BE2C (cell line): Measurements from ENCODE around the gene UBL3.

Source experiments
- DNase-seq: peaks from one replicate; pipeline ENCODE4 v3.0.0-alpha.2; 2020
- H3K27me3 ChIP-seq: fragments of 250-450 bp; sonication (Bioruptor Pico); 2 replicates; pipeline ENCODE4 v1.5.1; 2020; ENCODE audit warnings: mild to moderate bottlenecking
- H3K36me3 ChIP-seq: fragments of 250-450 bp; sonication (Bioruptor Pico); 2 replicates; pipeline ENCODE4 v1.5.1; 2020; ENCODE audit warnings: mild to moderate bottlenecking
- H3K4me1 ChIP-seq: fragments of 250-450 bp; sonication (Bioruptor Pico); 2 replicates; pipeline ENCODE4 v1.5.1; 2020
- H3K4me3 ChIP-seq: 2 replicates; pipeline ENCODE4 v1.5.1; 2011; ENCODE audit warnings: low read depth, low read length
- H3K9me3 ChIP-seq: fragments of 250-450 bp; sonication (Bioruptor Pico); 2 replicates; pipeline ENCODE4 v1.5.1; 2020
- TF ChIP-seq, protein P1 (sequence below): IDR thresholded peaks from 2 replicates; pipeline ENCODE4 v1.5.1; 2012; ENCODE audit warnings: mild to moderate bottlenecking, low read depth, low read length

Gene UBL3

GRCh38 chr13:29737061-29737460, 113.4 kb downstream of the UBL3 start:
- H3K36me3 ChIP-seq, result no peaks in the 10 kb centered on the region
- no peaks in the 10 kb centered on the region for H3K4me1 ChIP-seq
- H3K27me3 ChIP-seq, result no peaks in the 10 kb centered on the region
- no peak for DNase-seq
- TF ChIP-seq, protein P1, sequence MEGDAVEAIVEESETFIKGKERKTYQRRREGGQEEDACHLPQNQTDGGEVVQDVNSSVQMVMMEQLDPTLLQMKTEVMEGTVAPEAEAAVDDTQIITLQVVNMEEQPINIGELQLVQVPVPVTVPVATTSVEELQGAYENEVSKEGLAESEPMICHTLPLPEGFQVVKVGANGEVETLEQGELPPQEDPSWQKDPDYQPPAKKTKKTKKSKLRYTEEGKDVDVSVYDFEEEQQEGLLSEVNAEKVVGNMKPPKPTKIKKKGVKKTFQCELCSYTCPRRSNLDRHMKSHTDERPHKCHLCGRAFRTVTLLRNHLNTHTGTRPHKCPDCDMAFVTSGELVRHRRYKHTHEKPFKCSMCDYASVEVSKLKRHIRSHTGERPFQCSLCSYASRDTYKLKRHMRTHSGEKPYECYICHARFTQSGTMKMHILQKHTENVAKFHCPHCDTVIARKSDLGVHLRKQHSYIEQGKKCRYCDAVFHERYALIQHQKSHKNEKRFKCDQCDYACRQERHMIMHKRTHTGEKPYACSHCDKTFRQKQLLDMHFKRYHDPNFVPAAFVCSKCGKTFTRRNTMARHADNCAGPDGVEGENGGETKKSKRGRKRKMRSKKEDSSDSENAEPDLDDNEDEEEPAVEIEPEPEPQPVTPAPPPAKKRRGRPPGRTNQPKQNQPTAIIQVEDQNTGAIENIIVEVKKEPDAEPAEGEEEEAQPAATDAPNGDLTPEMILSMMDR, result no peak
- no peak overlapping the region for H3K4me3 ChIP-seq
- no peaks in the 10 kb centered on the region for H3K9me3 ChIP-seq

GRCh38 chr13:29733147-29733611, 117.2 kb downstream of the UBL3 start:
- Histone ChIP-seq H3K4me1 (no peaks in the 10 kb centered on the region), H3K4me3 (no peak overlapping the region), H3K9me3 (no peaks in the 10 kb centered on the region), H3K36me3 (no peaks in the 10 kb centered on the region), H3K27me3 (no peaks in the 10 kb centered on the region)
- DNase-seq, result peak; percentile 41
- TF ChIP-seq, protein P1, result no peak

GRCh38 chr13:29730253-29730652, 120.2 kb downstream of the UBL3 start:
- TF ChIP-seq, protein P1, result peak; percentile 27
- Histone ChIP-seq H3K4me3 (no peak overlapping the region), H3K36me3 (no peaks in the 10 kb centered on the region), H3K9me3 (no peaks in the 10 kb centered on the region), H3K27me3 (no peaks in the 10 kb centered on the region), H3K4me1 (no peaks in the 10 kb centered on the region)
- no peak for DNase-seq

DNA sequence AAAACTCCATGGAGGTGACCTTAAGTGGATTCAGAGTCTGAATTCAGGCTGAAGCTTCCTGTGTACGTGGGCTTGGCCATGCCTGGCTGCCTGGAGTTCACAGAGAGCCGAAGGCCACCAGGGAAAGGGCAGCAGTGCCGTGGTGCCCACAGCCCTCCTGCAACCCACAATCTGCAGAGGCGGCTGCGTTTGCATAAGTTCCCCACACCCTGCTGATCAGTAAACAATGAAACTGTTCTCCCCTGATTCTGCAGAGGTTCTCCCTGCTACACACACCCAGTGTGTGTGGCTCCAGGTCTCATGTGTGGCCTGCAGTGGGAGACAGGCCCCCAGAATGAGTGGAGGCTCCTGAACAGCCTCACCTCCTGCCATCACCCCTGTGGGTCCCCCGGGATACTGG, 128.0 kb downstream of the UBL3 start:
- Histone ChIP-seq H3K4me1 (no peaks in the 10 kb centered on the region), H3K27me3 (no peaks in the 10 kb centered on the region), H3K4me3 (no peak overlapping the region), H3K9me3 (no peaks in the 10 kb centered on the region), H3K36me3 (no peaks in the 10 kb centered on the region)
- DNase-seq, result no peak
- TF ChIP-seq, protein P1, result no peak

- Histone ChIP-seq H3K9me3 (no peaks in the 10 kb centered on the region), H3K27me3 (no peaks in the 10 kb centered on the region), H3K4me1 (no peaks in the 10 kb centered on the region), H3K4me3 (no peak overlapping the region), H3K36me3 (no peaks in the 10 kb centered on the region)
- DNase-seq, result no peak
- TF ChIP-seq, protein P1, result no peak
Measured at GRCh38 chr13:29721766-29722165, 128.7 kb downstream of the UBL3 start.

GRCh38 chr13:29718694-29719093, 131.7 kb downstream of the UBL3 start:
- DNase-seq, result no peak
- no peak overlapping the region for H3K4me3 ChIP-seq
- H3K36me3 ChIP-seq, result no peaks in the 10 kb centered on the region
- TF ChIP-seq, protein P1, result no peak
- no peaks in the 10 kb centered on the region for H3K27me3 ChIP-seq
- H3K9me3 ChIP-seq, result peaks cover 4% of the 10 kb centered on the region; the same call in 1 of the 2 replicates
- no peaks in the 10 kb centered on the region for H3K4me1 ChIP-seq
